ENCODE data around the gene STIP1. TPM values are rescaled to one million over a fixed set of nuclear protein-coding genes. Genes with fewer than 3 reads are reported as not detected.
A peak's percentile ranks its signal among the peaks of the same experiment; 100 is the strongest.

STIP1 gene
- total RNA-seq, 1 experiment from 2014 or later = 557 TPM

GRCh38 chr11:64251753-64252002, 65.7 kb downstream of the STIP1 start:
- intact Hi-C loops (cut with micrococcal nuclease) = loop anchor here (1.0 kb wide), 1 partner anchor 47 kb away; no protein-coding TSS in a partner anchor
- Histone ChIP-seq H3K4me2 (ENCODE audit: low read length) (peak overlapping the region; percentile 98), H3K9me2 (replicated peaks; ENCODE audit: low read length) (no peaks in the 10 kb centered on the region), H3K36me3 (ENCODE audit: low read depth, low read length) (peaks cover 20% of the 10 kb centered on the region), H3F3A (ENCODE audit: low read length, unreplicated experiment) (no peaks in the 10 kb centered on the region), H3K27ac (ENCODE audit: low read length) (no peak overlapping the region), H3K9ac (ENCODE audit: low read length) (peak overlapping the region; percentile 79), H2AFZ (ENCODE audit: low read length) (peak overlapping the region; percentile 68), H3K27me3 (ENCODE audit: low read length) (no peaks in the 10 kb centered on the region), H3K4me1 (ENCODE audit: insufficient read depth, low read length) (peaks cover 35% of the 10 kb centered on the region), H3K9me3 (ENCODE audit: low read length) (no peaks in the 10 kb centered on the region), H3K4me3 (ENCODE audit: low read length) (peak overlapping the region; percentile 85), H3K79me2 (ENCODE audit: low read length) (peaks cover 25% of the 10 kb centered on the region), H4K20me1 (ENCODE audit: low read length) (no peaks in the 10 kb centered on the region; the same call in 1 of the 2 replicates)
- no peak for DNase-seq
- POLR2A ChIA-PET (ENCODE audit: unreplicated experiment) = interaction anchor here (0.7 kb wide), 1 partner anchor 44 kb away, joined by 4 read pairs; no protein-coding TSS in a partner anchor
- ATAC-seq = no peak
- no TSS peak for BruUV-seq (replicated peaks)
- TF ChIP-seq EZH2phosphoT487 (IDR thresholded peaks at IDR 0.05; ENCODE audit: borderline replicate concordance, low read length) (no peak), EZH2 (IDR thresholded peaks at IDR 0.05; ENCODE audit: low read length, unreplicated experiment) (no peak), CTCF (conservative IDR thresholded peaks at IDR 0.05; ENCODE audit: low read depth, low read length) (no peak)
- CTCF ChIA-PET = interaction anchor here (0.6 to 1.3 kb wide), 6 partner anchors 9 to 103 kb away, joined by 3 to 11 read pairs (median 6); no protein-coding TSS in a partner anchor

GRCh38 chr11:64252003-64252872, 66.3 kb downstream of the STIP1 start:
- DNase-seq = peak; percentile 77
- H3K9me2 ChIP-seq (replicated peaks; ENCODE audit: low read length) = no peaks in the 10 kb centered on the region
- ATAC-seq = peak; percentile 45
- peaks cover 31% of the 10 kb centered on the region for H3K4me1 ChIP-seq (ENCODE audit: insufficient read depth, low read length)
- ChIA-PET CTCF (interaction anchor here (0.6 to 1.3 kb wide), 12 partner anchors 8 to 103 kb away, joined by 3 to 11 read pairs (median 4); partner anchors contain the start of genes FKBP2 and GPR137), POLR2A (ENCODE audit: unreplicated experiment) (interaction anchor here (0.6 to 0.7 kb wide), 2 partner anchors 43 to 63 kb away, joined by 3 to 4 read pairs; no protein-coding TSS in a partner anchor)
- H3K27ac ChIP-seq (ENCODE audit: low read length) = no peak overlapping the region
- no peaks in the 10 kb centered on the region for H3K27me3 ChIP-seq (ENCODE audit: low read length)
- intact Hi-C loops (cut with micrococcal nuclease) = no loop called here
- H3K4me2 ChIP-seq (ENCODE audit: low read length) = peak overlapping the region; percentile 98
- peak overlapping the region; percentile 68 for H2AFZ ChIP-seq (ENCODE audit: low read length)
- BruUV-seq (replicated peaks) = TSS peak; percentile 4
- no peak for TF ChIP-seq EZH2 (IDR thresholded peaks at IDR 0.05; ENCODE audit: low read length, unreplicated experiment)
- peak; percentile 64 for TF ChIP-seq CTCF (conservative IDR thresholded peaks at IDR 0.05; ENCODE audit: low read depth, low read length)
- peak overlapping the region; percentile 85 for H3K4me3 ChIP-seq (ENCODE audit: low read length)
- H4K20me1 ChIP-seq (ENCODE audit: low read length) = no peaks in the 10 kb centered on the region; the same call in 1 of the 2 replicates
- H3F3A ChIP-seq (ENCODE audit: low read length, unreplicated experiment) = no peaks in the 10 kb centered on the region
- H3K79me2 ChIP-seq (ENCODE audit: low read length) = peaks cover 25% of the 10 kb centered on the region
- no peaks in the 10 kb centered on the region for H3K9me3 ChIP-seq (ENCODE audit: low read length)
- H3K9ac ChIP-seq (ENCODE audit: low read length) = peak overlapping the region; percentile 79
- H3K36me3 ChIP-seq (ENCODE audit: low read depth, low read length) = peaks cover 21% of the 10 kb centered on the region

- Histone ChIP-seq H3K4me3 (ENCODE audit: low read length) (peak overlapping the region; percentile 85), H3K79me2 (ENCODE audit: low read length) (peaks cover 25% of the 10 kb centered on the region), H3K4me2 (ENCODE audit: low read length) (peak overlapping the region; percentile 98), H3K9me2 (replicated peaks; ENCODE audit: low read length) (no peaks in the 10 kb centered on the region), H3K36me3 (ENCODE audit: low read depth, low read length) (peaks cover 21% of the 10 kb centered on the region), H3F3A (ENCODE audit: low read length, unreplicated experiment) (no peaks in the 10 kb centered on the region), H3K4me1 (ENCODE audit: insufficient read depth, low read length) (peaks cover 25% of the 10 kb centered on the region), H3K9me3 (ENCODE audit: low read length) (no peaks in the 10 kb centered on the region), H3K27ac (ENCODE audit: low read length) (no peak overlapping the region), H4K20me1 (ENCODE audit: low read length) (no peaks in the 10 kb centered on the region; the same call in 1 of the 2 replicates), H3K27me3 (ENCODE audit: low read length) (no peaks in the 10 kb centered on the region), H3K9ac (ENCODE audit: low read length) (no peak overlapping the region), H2AFZ (ENCODE audit: low read length) (no peak overlapping the region)
- ATAC-seq (no peak), DNase-seq (no peak)
- intact Hi-C loops (cut with micrococcal nuclease) = no loop called here
- TF ChIP-seq CTCF (conservative IDR thresholded peaks at IDR 0.05; ENCODE audit: low read depth, low read length) = no peak
- TF ChIP-seq EZH2 (IDR thresholded peaks at IDR 0.05; ENCODE audit: low read length, unreplicated experiment) = no peak
- TF ChIP-seq EZH2phosphoT487 (IDR thresholded peaks at IDR 0.05; ENCODE audit: borderline replicate concordance, low read length) = no peak
- TSS peak; percentile 9 for BruUV-seq (replicated peaks)
- ChIA-PET CTCF (interaction anchor here (0.6 kb wide), 2 partner anchors 12 to 93 kb away, joined by 3 read pairs; partner anchors contain the start of gene FKBP2), POLR2A (ENCODE audit: unreplicated experiment) (no interaction called here)
Measured at GRCh38 chr11:64253043-64253442, 67.1 kb downstream of the STIP1 start.
